SK-N-MC (cell line): Measurements from ENCODE around the gene TNFAIP2.

ENCODE experiments used
- DNase-seq: peaks from one replicate; pipeline ENCODE4 v3.0.0-alpha.2; 2011; ENCODE audit warnings: low read depth, low spot score
- H3K27ac ChIP-seq: fragments of 200-600 bp; sonication (generic); 2 replicates; pipeline ENCODE4 v1.5.1; 2016; ENCODE audit warnings: mixed run types
- H3K36me3 ChIP-seq: fragments of 200-600 bp; sonication (generic); 2 replicates; pipeline ENCODE4 v1.6.1; 2017; ENCODE audit warnings: antibody characterized with exemption, low read length, mixed read lengths; ENCODE audit not compliant: insufficient read depth
- H3K4me3 ChIP-seq: fragments of 200-600 bp; sonication (generic); 2 replicates; pipeline ENCODE4 v1.5.1; 2016
- H3K9ac ChIP-seq: fragments of 200-600 bp; sonication (generic); 2 replicates; pipeline ENCODE4 v1.8.0; 2017; ENCODE audit warnings: mixed run types, mixed read lengths; ENCODE audit not compliant: insufficient read length
- H3K9me3 ChIP-seq: fragments of 200-600 bp; sonication (generic); 2 replicates; pipeline ENCODE4 v1.6.1; 2017; ENCODE audit warnings: low read depth, mild to moderate bottlenecking, antibody characterized with exemption, low read length, moderate library complexity, mixed read lengths
- EZH2 ChIP-seq: fragments of 200-600 bp; sonication (generic); IDR thresholded peaks from one replicate; pipeline ENCODE4 v1.6.1; 2017; ENCODE audit warnings: antibody characterized with exemption
- FOXP2 ChIP-seq: optimal IDR thresholded peaks from 2 replicates; pipeline ENCODE3; 2011; ENCODE audit warnings: mild to moderate bottlenecking, moderate library complexity; ENCODE audit not compliant: insufficient read depth; ENCODE audit errors: extremely low read length, control extremely low read depth
- POLR2AphosphoS5 ChIP-seq: IDR thresholded peaks from 2 replicates; pipeline ENCODE4 v1.6.1; 2012; ENCODE audit warnings: mild to moderate bottlenecking, low read depth, low read length, borderline replicate concordance

TNFAIP2 gene

GRCh38 chr14:103130017-103130764 is 6.9 kb downstream of the TNFAIP2 start:
- H3K4me3 ChIP-seq, result no peak overlapping the region
- no peaks in the 10 kb centered on the region for H3K36me3 ChIP-seq
- H3K27ac ChIP-seq, result no peak overlapping the region
- no peaks in the 10 kb centered on the region for H3K9me3 ChIP-seq
- DNase-seq, result no peak
- no peak overlapping the region for H3K9ac ChIP-seq
- TF ChIP-seq POLR2AphosphoS5 (no peak), FOXP2 (no peak), EZH2 (no peak)

GRCh38 chr14:103130965-103131364 is 7.7 kb downstream of the TNFAIP2 start:
- no peaks in the 10 kb centered on the region for H3K36me3 ChIP-seq
- no peak overlapping the region for H3K9ac ChIP-seq
- H3K4me3 ChIP-seq, result no peak overlapping the region
- H3K9me3 ChIP-seq, result no peaks in the 10 kb centered on the region
- DNase-seq, result no peak
- H3K27ac ChIP-seq, result no peak overlapping the region
- TF ChIP-seq EZH2 (no peak), FOXP2 (no peak), POLR2AphosphoS5 (no peak)

GRCh38 chr14:103131580-103131979 is 8.3 kb downstream of the TNFAIP2 start:
- Histone ChIP-seq H3K9me3 (no peaks in the 10 kb centered on the region), H3K9ac (no peak overlapping the region), H3K4me3 (no peak overlapping the region), H3K36me3 (no peaks in the 10 kb centered on the region), H3K27ac (no peak overlapping the region)
- TF ChIP-seq EZH2 (no peak), POLR2AphosphoS5 (no peak), FOXP2 (no peak)
- DNase-seq, result no peak

GRCh38 chr14:103132381-103133209 is 9.3 kb downstream of the TNFAIP2 start:
- peak; percentile 10 for DNase-seq
- TF ChIP-seq POLR2AphosphoS5, result no peak
- TF ChIP-seq FOXP2, result peak; percentile 81
- no peaks in the 10 kb centered on the region for H3K9me3 ChIP-seq
- no peak overlapping the region; the same call in 1 of the 2 replicates for H3K4me3 ChIP-seq
- no peak overlapping the region for H3K27ac ChIP-seq
- no peaks in the 10 kb centered on the region for H3K36me3 ChIP-seq
- no peak overlapping the region for H3K9ac ChIP-seq

GRCh38 chr14:103133210-103134140 is 10.2 kb downstream of the TNFAIP2 start:
- no peak for DNase-seq
- Histone ChIP-seq H3K36me3 (no peaks in the 10 kb centered on the region), H3K9ac (no peak overlapping the region), H3K9me3 (no peaks in the 10 kb centered on the region), H3K27ac (no peak overlapping the region), H3K4me3 (no peak overlapping the region)
- no peak for TF ChIP-seq EZH2
- no peak for TF ChIP-seq POLR2AphosphoS5
- no peak for TF ChIP-seq FOXP2

- no peak for TF ChIP-seq EZH2
- TF ChIP-seq FOXP2, result no peak
- no peak for TF ChIP-seq POLR2AphosphoS5
- no peaks in the 10 kb centered on the region for H3K36me3 ChIP-seq
Measured at GRCh38 chr14:103134405-103134804, 11.1 kb downstream of the TNFAIP2 start.

GRCh38 chr14:103134919-103135318 is 11.7 kb downstream of the TNFAIP2 start:
- Histone ChIP-seq H3K27ac (no peak overlapping the region), H3K36me3 (no peaks in the 10 kb centered on the region), H3K9me3 (no peaks in the 10 kb centered on the region), H3K9ac (no peak overlapping the region), H3K4me3 (no peak overlapping the region)
- no peak for DNase-seq
- TF ChIP-seq POLR2AphosphoS5 (no peak), EZH2 (no peak), FOXP2 (no peak)

More at GRCh38 chr14:103134405-103134804, 11.1 kb downstream of the TNFAIP2 start:
- Histone ChIP-seq H3K9ac (no peak overlapping the region), H3K27ac (no peak overlapping the region), H3K9me3 (no peaks in the 10 kb centered on the region), H3K4me3 (no peak overlapping the region)
- no peak for DNase-seq
